Bronchial epithelial cell (primary cell): ENCODE measurements around the gene ZNF207. TPM values are rescaled to one million over a fixed set of nuclear protein-coding genes. Genes with fewer than 3 reads are reported as not detected.
"Not testable (repeated sequence)": the region's sequence is repeated elsewhere in the genome, so short reads cannot be mapped to it uniquely, and the experiment has no call there.

ENCODE experiments used
- DNase-seq: peaks from one replicate; pipeline ENCODE4 v3.0.0-alpha.2; 2010; ENCODE audit warnings: low read depth
- FAIRE-seq: peaks from 2 replicates; lab custom pipeline; 2011; peaks lifted over from hg19 to GRCh38; lab: Jason Lieb, UNC
- H3K27me3 ChIP-seq: 2 replicates; pipeline ENCODE4 v1.5.1; 2011; ENCODE audit warnings: low read length; ENCODE audit not compliant: control insufficient read depth, insufficient read depth
- H3K36me3 ChIP-seq: 2 replicates; pipeline ENCODE4 v1.5.1; 2011; ENCODE audit warnings: low read length; ENCODE audit not compliant: control insufficient read depth, insufficient read depth
- H3K4me3 ChIP-seq: 2 replicates; pipeline ENCODE4 v1.5.1; 2011; ENCODE audit warnings: mild to moderate bottlenecking, low read depth, low read length, control low read depth
- CTCF ChIP-seq: IDR thresholded peaks from 2 replicates; pipeline ENCODE4 v1.5.1; 2011; ENCODE audit warnings: mild to moderate bottlenecking, moderate library complexity, low read length, control low read depth, inconsistent platforms; ENCODE audit not compliant: insufficient read depth, severe bottlenecking
- total RNA-seq: library from RNA; depleted of rRNA; stranded (reverse); fragments of >200 nt; gene quantifications from 2 replicates; pipeline ENCODE4 v1.2.1, GENCODE V29; 2014

ZNF207 gene
- total RNA-seq, 1 donor from 2014 or later, result 58.7 TPM

GRCh38 chr17:32349503-32349853 is 479 bp upstream of the ZNF207 start:
- Histone ChIP-seq H3K4me3 (peak overlapping the region; percentile 84), H3K36me3 (peaks cover 4% of the 10 kb centered on the region), H3K27me3 (no peaks in the 10 kb centered on the region)
- FAIRE-seq (no peak), DNase-seq (no peak)
- no peak for TF ChIP-seq CTCF

- DNase-seq, result peak; percentile 62
- peak overlapping the region; percentile 84 for H3K4me3 ChIP-seq
- no peak for FAIRE-seq
- peaks cover 6% of the 10 kb centered on the region for H3K36me3 ChIP-seq
- H3K27me3 ChIP-seq, result no peaks in the 10 kb centered on the region
- no peak for TF ChIP-seq CTCF
Observed at GRCh38 chr17:32350666-32351418, 885 bp downstream of the ZNF207 start.

GRCh38 chr17:32352734-32353133 is 2.8 kb downstream of the ZNF207 start:
- H3K36me3 ChIP-seq, FAIRE-seq: not testable (repeated sequence)

GRCh38 chr17:32355649-32356377 is 5.9 kb downstream of the ZNF207 start:
- no peak for FAIRE-seq
- Histone ChIP-seq H3K4me3 (no peak overlapping the region), H3K36me3 (peaks cover 14% of the 10 kb centered on the region), H3K27me3 (no peaks in the 10 kb centered on the region)
- TF ChIP-seq CTCF, result no peak
- DNase-seq, result peak; percentile 55

More at GRCh38 chr17:32352734-32353133, 2.8 kb downstream of the ZNF207 start:
- not testable (repeated sequence) for H3K27me3 ChIP-seq, H3K4me3 ChIP-seq, DNase-seq

- FAIRE-seq (no peak), DNase-seq (no peak)
- H3K36me3 ChIP-seq, result peaks cover 14% of the 10 kb centered on the region
- TF ChIP-seq CTCF, result no peak
- no peak overlapping the region for H3K4me3 ChIP-seq
- no peaks in the 10 kb centered on the region for H3K27me3 ChIP-seq
Observed at GRCh38 chr17:32356378-32356743, 6.4 kb downstream of the ZNF207 start.

- no peak overlapping the region for H3K4me3 ChIP-seq
- peaks cover 14% of the 10 kb centered on the region for H3K36me3 ChIP-seq
- no peak for FAIRE-seq
- H3K27me3 ChIP-seq, result no peaks in the 10 kb centered on the region
- no peak for TF ChIP-seq CTCF
- peak; percentile 33 for DNase-seq
Observed at GRCh38 chr17:32356750-32357149, 6.8 kb downstream of the ZNF207 start.
